Fibroblast of lung (primary cell): ENCODE data around the gene CFH. TPM values are rescaled to one million over a fixed set of nuclear protein-coding genes. Genes with fewer than 3 reads are reported as not detected.

Experiments used
- DNase-seq, 2 donors: peaks; one replicate each; pipeline versions ENCODE4 v3.0.0 to v3.0.0-alpha.2; 2010; ENCODE audit warnings: low read depth in 2 of 2
- H2AFZ ChIP-seq: 2 replicates; pipeline ENCODE4 v1.5.1; 2012; ENCODE audit warnings: low read length, control low read depth, inconsistent platforms
- H3K27ac ChIP-seq: 2 replicates; pipeline ENCODE4 v1.5.1; 2011; ENCODE audit warnings: low read length, control low read depth; ENCODE audit not compliant: insufficient read depth
- H3K27me3 ChIP-seq: 2 replicates; pipeline ENCODE4 v1.5.1; 2011; ENCODE audit warnings: mild to moderate bottlenecking, low read length; ENCODE audit not compliant: control insufficient read depth, insufficient read depth
- H3K36me3 ChIP-seq: 2 replicates; pipeline ENCODE4 v1.5.1; 2011; ENCODE audit warnings: low read length; ENCODE audit not compliant: control insufficient read depth, insufficient read depth
- H3K4me1 ChIP-seq: 2 replicates; pipeline ENCODE4 v1.5.1; 2011; ENCODE audit warnings: low read length; ENCODE audit not compliant: control insufficient read depth, insufficient read depth; ENCODE audit errors: extremely low read depth
- H3K4me2 ChIP-seq: 2 replicates; pipeline ENCODE4 v1.5.1; 2011; ENCODE audit warnings: low read length, control low read depth; ENCODE audit not compliant: insufficient read depth; ENCODE audit errors: extremely low read depth
- H3K4me3 ChIP-seq, 4 experiments: fragments of 200-600 bp in 1 of 4; sonication (generic) in 1 of 4; replicated peaks in 1 of 4; 2 replicates each; pipeline ENCODE4 v1.5.1; 2011 to 2016; ENCODE audit warnings: low read length in 4 of 4, low read depth in 3 of 4, mild to moderate bottlenecking in 3 of 4, control low read depth in 2 of 4, inconsistent platforms in 1 of 4, mixed read lengths in 1 of 4; ENCODE audit not compliant: insufficient read depth in 1 of 4; ENCODE audit errors: control extremely low read depth in 1 of 4
- H3K79me2 ChIP-seq: 2 replicates; pipeline ENCODE4 v1.5.1; 2012; ENCODE audit warnings: mild to moderate bottlenecking, low read length, inconsistent platforms; ENCODE audit not compliant: control insufficient read depth, insufficient read depth
- H3K9ac ChIP-seq: 2 replicates; pipeline ENCODE4 v1.5.1; 2011; ENCODE audit warnings: mild to moderate bottlenecking, low read length, control low read depth; ENCODE audit not compliant: insufficient read depth
- H3K9me3 ChIP-seq: 2 replicates; pipeline ENCODE4 v1.5.1; 2012; ENCODE audit warnings: low read depth, low read length; ENCODE audit not compliant: control insufficient read depth, insufficient read depth
- H4K20me1 ChIP-seq: 2 replicates; pipeline ENCODE4 v1.5.1; 2011; ENCODE audit warnings: low read length; ENCODE audit not compliant: control insufficient read depth, insufficient read depth; ENCODE audit errors: extremely low read depth
- CTCF ChIP-seq, 2 donors: IDR thresholded peaks in 1 of 2; conservative IDR thresholded peaks in 1 of 2; 1 replicate in 1 of 2; 2 replicates in 1 of 2; pipeline ENCODE4 v1.5.1; 2011 to 2012; ENCODE audit warnings: low read length in 2 of 2, control low read depth in 1 of 2, inconsistent platforms in 1 of 2, low read depth in 1 of 2, mild to moderate bottlenecking in 1 of 2
- EZH2 ChIP-seq: IDR thresholded peaks from 2 replicates; pipeline ENCODE4 v1.5.1; 2012; ENCODE audit warnings: low read length, control low read depth, mild to moderate bottlenecking; ENCODE audit errors: missing control alignments
- polyA plus RNA-seq, 2 donors: library from polyadenylated mRNA; depleted of rRNA in 1 of 2; stranded (reverse) in 1 of 2; unstranded in 1 of 2; fragments of >200 nt; gene quantifications; 2 replicates each; pipeline ENCODE4 v1.2.1, GENCODE V29; 2011 to 2012; ENCODE audit warnings: missing spikeins in 1 of 2
- total RNA-seq: library from RNA; depleted of rRNA; stranded (reverse); fragments of >200 nt; gene quantifications from 2 replicates; pipeline ENCODE4 v1.2.1, GENCODE V29; 2014

The CFH gene
- total and polyA plus RNA-seq, 2 donors (not counting 1 experiment from before 2014, with no cell fraction given): 83.0 to 237 TPM

GRCh38 chr1:196669051-196669450 is 17.2 kb downstream of the CFH start:
- Histone ChIP-seq H3K36me3 (no peaks in the 10 kb centered on the region), H3K9ac (no peak overlapping the region), H4K20me1 (no peaks in the 10 kb centered on the region), H2AFZ (no peak overlapping the region), H3K4me2 (no peak overlapping the region), H3K27ac (no peak overlapping the region), H3K9me3 (no peaks in the 10 kb centered on the region), H3K79me2 (no peaks in the 10 kb centered on the region), H3K4me1 (no peaks in the 10 kb centered on the region), H3K27me3 (no peaks in the 10 kb centered on the region), H3K4me3 (no peak overlapping the region)
- no peak for DNase-seq
- TF ChIP-seq EZH2 (no peak), CTCF (conservative IDR thresholded peaks at IDR 0.05 in 1 of 2, IDR thresholded peaks at IDR 0.05 in 1 of 2; ENCODE audit: low read depth in 1 of 2, low read length in 2 of 2) (no peak)

- H3K9ac ChIP-seq: no peak overlapping the region
- H3K27ac ChIP-seq: no peak overlapping the region
- no peaks in the 10 kb centered on the region for H3K79me2 ChIP-seq
- H3K9me3 ChIP-seq: no peaks in the 10 kb centered on the region
- no peak for DNase-seq
- no peak for TF ChIP-seq EZH2
- no peak for TF ChIP-seq CTCF (conservative IDR thresholded peaks at IDR 0.05 in 1 of 2, IDR thresholded peaks at IDR 0.05 in 1 of 2; ENCODE audit: low read depth in 1 of 2, low read length in 2 of 2)
- H3K36me3 ChIP-seq: no peaks in the 10 kb centered on the region
- H3K27me3 ChIP-seq: no peaks in the 10 kb centered on the region
- no peak overlapping the region for H3K4me2 ChIP-seq
- H3K4me1 ChIP-seq: no peaks in the 10 kb centered on the region
- H2AFZ ChIP-seq: no peak overlapping the region
- H3K4me3 ChIP-seq: no peak overlapping the region
- H4K20me1 ChIP-seq: no peaks in the 10 kb centered on the region
Measured at GRCh38 chr1:196669693-196670092, 17.9 kb downstream of the CFH start.

GRCh38 chr1:196674908-196675307 is 23.1 kb downstream of the CFH start:
- no peak overlapping the region for H3K27ac ChIP-seq
- no peak overlapping the region for H3K4me2 ChIP-seq
- no peaks in the 10 kb centered on the region for H3K9me3 ChIP-seq
- no peak overlapping the region for H3K4me3 ChIP-seq
- H3K27me3 ChIP-seq: no peaks in the 10 kb centered on the region
- H3K36me3 ChIP-seq: no peaks in the 10 kb centered on the region
- H2AFZ ChIP-seq: no peak overlapping the region
- no peak for TF ChIP-seq EZH2
- no peak for TF ChIP-seq CTCF (conservative IDR thresholded peaks at IDR 0.05 in 1 of 2, IDR thresholded peaks at IDR 0.05 in 1 of 2; ENCODE audit: low read depth in 1 of 2, low read length in 2 of 2)
- no peak for DNase-seq
- H3K79me2 ChIP-seq: no peaks in the 10 kb centered on the region
- no peaks in the 10 kb centered on the region for H4K20me1 ChIP-seq
- H3K9ac ChIP-seq: no peak overlapping the region
- peaks cover 7% of the 10 kb centered on the region for H3K4me1 ChIP-seq
